Mesenchymal stem cell (in vitro differentiated cells and primary cell): Measurements from ENCODE around the gene HSFX1.
"Not testable (repeated sequence)": the region's sequence is repeated elsewhere in the genome, so short reads cannot be mapped to it uniquely, and the experiment has no call there.

Experiments used
- DNase-seq: peaks from one replicate; pipeline ENCODE4 v3.0.0-alpha.2; 2013
- H2AFZ ChIP-seq: one replicate; pipeline ENCODE4 v1.6.1; 2013; ENCODE audit warnings: low read depth, mild to moderate bottlenecking, control low read depth, inconsistent platforms, low read length, moderate library complexity
- H2AK5ac ChIP-seq: 2 replicates; pipeline ENCODE4 v1.6.1; 2013; ENCODE audit warnings: low read length, moderate library complexity, mild to moderate bottlenecking, inconsistent platforms; ENCODE audit not compliant: severe bottlenecking
- H2BK120ac ChIP-seq: one replicate; pipeline ENCODE4 v1.6.1; 2013; ENCODE audit warnings: low read depth, mild to moderate bottlenecking, inconsistent platforms, low read length, moderate library complexity
- H2BK12ac ChIP-seq, 2 experiments: one replicate each; pipeline ENCODE4 v1.6.1; 2013; ENCODE audit warnings: inconsistent platforms in 2 of 2, low read length in 2 of 2, mild to moderate bottlenecking in 2 of 2, moderate library complexity in 2 of 2, control low read depth in 1 of 2
- H2BK15ac ChIP-seq: one replicate; pipeline ENCODE4 v1.6.1; 2013; ENCODE audit warnings: mild to moderate bottlenecking, low read depth, inconsistent platforms; ENCODE audit not compliant: poor library complexity, severe bottlenecking
- H2BK5ac ChIP-seq: 2 replicates; pipeline ENCODE4 v1.6.1; 2013; ENCODE audit warnings: low read depth, mild to moderate bottlenecking, low read length, control low read depth, inconsistent platforms; ENCODE audit not compliant: poor library complexity, severe bottlenecking
- H3K14ac ChIP-seq, 2 experiments: one replicate each; pipeline ENCODE4 v1.6.1; 2013; ENCODE audit warnings: inconsistent platforms in 2 of 2, low read length in 2 of 2, control low read depth in 1 of 2, mild to moderate bottlenecking in 1 of 2, moderate library complexity in 1 of 2
- H3K18ac ChIP-seq, 2 experiments: one replicate each; pipeline ENCODE4 v1.6.1; 2013; ENCODE audit warnings: inconsistent platforms in 2 of 2, low read length in 2 of 2, control low read depth in 1 of 2, low read depth in 1 of 2, mild to moderate bottlenecking in 1 of 2
- H3K23ac ChIP-seq, 2 experiments: one replicate each; pipeline ENCODE4 v1.6.1; 2013; ENCODE audit warnings: inconsistent platforms in 2 of 2, low read length in 2 of 2, mild to moderate bottlenecking in 2 of 2, moderate library complexity in 2 of 2, control low read depth in 1 of 2
- H3K27ac ChIP-seq: 2 replicates; pipeline ENCODE4 v1.5.1; 2013; ENCODE audit warnings: mild to moderate bottlenecking, moderate library complexity, low read length, control low read depth, inconsistent platforms; ENCODE audit not compliant: poor library complexity, severe bottlenecking
- H3K27me3 ChIP-seq, 2 experiments: 2 replicates each; pipeline versions ENCODE4 v1.6.1 to v1.7.0; 2013; ENCODE audit warnings: low read length in 2 of 2, mild to moderate bottlenecking in 2 of 2, moderate library complexity in 2 of 2, control low read depth in 1 of 2, inconsistent platforms in 1 of 2; ENCODE audit not compliant: control insufficient read depth in 1 of 2, insufficient read depth in 1 of 2
- H3K36me3 ChIP-seq, 2 experiments: 2 replicates each; pipeline versions ENCODE4 v1.6.1 to v1.7.0; 2013; ENCODE audit warnings: low read length in 2 of 2, control low read depth in 1 of 2, inconsistent platforms in 1 of 2, low read depth in 1 of 2, mild to moderate bottlenecking in 1 of 2; ENCODE audit not compliant: insufficient read depth in 2 of 2, control insufficient read depth in 1 of 2
- H3K4ac ChIP-seq, 2 experiments: one replicate each; pipeline ENCODE4 v1.6.1; 2013; ENCODE audit warnings: inconsistent platforms in 2 of 2, low read length in 2 of 2, mild to moderate bottlenecking in 2 of 2, moderate library complexity in 2 of 2, control low read depth in 1 of 2, low read depth in 1 of 2
- H3K4me1 ChIP-seq: 2 replicates; pipeline ENCODE4 v1.6.1; 2013; ENCODE audit warnings: low read depth, low read length, control low read depth; ENCODE audit not compliant: control insufficient read depth, insufficient read depth
- H3K4me2 ChIP-seq: 2 replicates; pipeline ENCODE4 v1.6.1; 2013; ENCODE audit warnings: low read length, mild to moderate bottlenecking, inconsistent platforms; ENCODE audit not compliant: poor library complexity, severe bottlenecking
- H3K4me3 ChIP-seq, 2 experiments: 2 replicates each; pipeline versions ENCODE4 v1.5.1 to v1.7.0; 2013; ENCODE audit warnings: low read length in 2 of 2, mild to moderate bottlenecking in 2 of 2, control low read depth in 1 of 2, low read depth in 1 of 2; ENCODE audit not compliant: insufficient read depth in 1 of 2
- H3K79me1 ChIP-seq: replicated peaks from 2 replicates; pipeline ENCODE4 v1.6.1; 2013; ENCODE audit warnings: mild to moderate bottlenecking, control low read depth, low read length, inconsistent platforms; ENCODE audit not compliant: poor library complexity, severe bottlenecking
- H3K9ac ChIP-seq: 2 replicates; pipeline ENCODE4 v1.7.0; 2013; ENCODE audit warnings: mild to moderate bottlenecking, low read length, moderate library complexity
- H3K9me3 ChIP-seq: 2 replicates; pipeline ENCODE4 v1.7.0; 2013; ENCODE audit warnings: mild to moderate bottlenecking, low read length; ENCODE audit not compliant: control insufficient read depth
- H4K8ac ChIP-seq: one replicate; pipeline ENCODE4 v1.6.1; 2013; ENCODE audit warnings: inconsistent platforms, mild to moderate bottlenecking, low read length, moderate library complexity
- H4K91ac ChIP-seq: one replicate; pipeline ENCODE4 v1.6.1; 2013; ENCODE audit warnings: mild to moderate bottlenecking, low read length, inconsistent platforms
- WGBS: methylation state at CpG from one replicate; pipeline ENCODE4 v1.1.7; 2013; ENCODE audit warnings: mixed read lengths; 5-methylcytosine and 5-hydroxymethylcytosine counted together

HSFX1 gene

DNA sequence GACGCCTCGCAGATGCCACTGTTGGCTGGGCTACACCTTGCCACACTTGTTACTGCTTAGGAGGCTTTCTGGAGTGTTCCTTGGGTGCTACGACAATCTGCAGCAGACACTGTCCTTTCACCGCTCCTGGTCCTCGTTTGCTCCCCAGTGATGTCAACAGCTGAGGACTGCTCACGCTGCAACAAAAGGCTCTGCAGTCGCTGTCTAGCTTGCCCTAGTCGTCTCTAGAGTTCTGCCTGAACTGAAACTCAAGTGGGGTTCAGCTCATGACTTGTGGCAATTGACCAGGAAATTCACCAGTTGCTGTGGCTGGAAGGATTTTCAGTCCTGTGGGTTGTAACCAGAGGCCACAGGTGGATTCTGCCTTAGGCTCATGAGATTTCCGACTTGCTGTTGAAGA, 842 bp upstream of the HSFX1 start:
- not testable (repeated sequence) for H3K36me3 ChIP-seq, H2BK15ac ChIP-seq, H3K9ac ChIP-seq, DNase-seq, H3K23ac ChIP-seq, H3K4me3 ChIP-seq, H3K4me2 ChIP-seq, H3K18ac ChIP-seq, H3K9me3 ChIP-seq, H2AK5ac ChIP-seq, H3K27ac ChIP-seq, H2BK5ac ChIP-seq, H3K4me1 ChIP-seq, H4K91ac ChIP-seq, H3K4ac ChIP-seq, H3K27me3 ChIP-seq, H3K79me1 ChIP-seq, H4K8ac ChIP-seq, H3K14ac ChIP-seq, H2AFZ ChIP-seq, H2BK120ac ChIP-seq, H2BK12ac ChIP-seq
- no CpG with 5 or more reads among the region's 9 CpGs for WGBS

DNA sequence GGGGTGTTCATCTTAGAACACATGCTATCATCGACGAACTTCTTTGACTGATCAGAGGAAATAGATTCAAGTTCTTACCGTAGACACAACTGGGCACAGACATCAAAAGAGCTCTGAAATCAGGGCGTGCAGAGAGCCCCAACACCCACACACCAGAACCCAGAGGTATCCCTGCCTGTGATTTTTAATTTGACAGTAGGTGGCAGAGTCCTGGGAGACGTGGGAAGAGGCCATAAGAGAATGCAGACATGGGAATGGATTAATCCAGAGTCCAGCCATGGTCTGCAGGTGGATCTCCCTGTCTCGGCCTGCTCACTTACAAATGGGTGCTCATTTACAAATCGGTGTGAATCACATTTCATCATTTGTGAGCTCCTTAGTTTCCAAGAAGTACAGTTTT, 4.1 kb downstream of the HSFX1 start:
- not testable (repeated sequence) for H3K14ac ChIP-seq, H2AK5ac ChIP-seq, H3K4me3 ChIP-seq, H3K18ac ChIP-seq, H2BK15ac ChIP-seq, H3K4ac ChIP-seq, H2BK120ac ChIP-seq, H3K4me1 ChIP-seq, H3K9ac ChIP-seq, H3K79me1 ChIP-seq, DNase-seq, H2BK5ac ChIP-seq, H4K8ac ChIP-seq, H2AFZ ChIP-seq, H3K9me3 ChIP-seq, H3K4me2 ChIP-seq, H4K91ac ChIP-seq, H3K36me3 ChIP-seq, H3K27ac ChIP-seq, H2BK12ac ChIP-seq, H3K27me3 ChIP-seq, H3K23ac ChIP-seq
- WGBS, result no CpG with 5 or more reads among the region's 7 CpGs

DNA sequence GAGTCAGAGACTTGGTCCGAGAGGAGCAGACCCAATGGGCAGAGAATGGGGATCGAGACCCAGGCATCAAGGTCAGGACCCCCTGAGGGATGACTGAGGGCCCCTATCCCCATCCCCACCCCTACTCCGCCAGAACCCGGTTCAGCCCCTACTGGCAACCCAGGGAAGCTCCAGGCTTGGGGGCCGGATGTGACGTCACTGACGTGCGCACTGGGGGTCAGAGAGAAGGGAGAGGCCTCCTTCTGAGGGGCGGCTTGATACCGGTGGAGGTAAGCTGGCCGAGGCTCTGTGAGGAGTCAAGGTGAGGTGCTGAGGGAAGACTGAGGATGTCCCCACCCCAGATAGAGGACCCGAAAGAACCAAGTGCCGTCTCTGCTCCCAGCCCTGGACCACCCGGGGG, 7.9 kb downstream of the HSFX1 start, which contains the start of gene MAGEA9:
Gene MAGEA9, plus strand, starts transcription at position 204 of the 400 bp plus-strand sequence. CDS start 4,281 bp downstream, outside the sequence.
- not testable (repeated sequence) for H3K18ac ChIP-seq, H4K91ac ChIP-seq, H3K9ac ChIP-seq, H3K9me3 ChIP-seq, H4K8ac ChIP-seq, H2AFZ ChIP-seq, H2BK12ac ChIP-seq, H3K4me1 ChIP-seq, H3K79me1 ChIP-seq, DNase-seq, H3K4me2 ChIP-seq, H2BK5ac ChIP-seq, H2BK120ac ChIP-seq, H3K4ac ChIP-seq, H3K4me3 ChIP-seq, H3K27me3 ChIP-seq, H3K36me3 ChIP-seq, H2BK15ac ChIP-seq, H3K27ac ChIP-seq, H2AK5ac ChIP-seq, H3K23ac ChIP-seq, H3K14ac ChIP-seq
- WGBS, result no CpG with 5 or more reads among the region's 14 CpGs

DNA sequence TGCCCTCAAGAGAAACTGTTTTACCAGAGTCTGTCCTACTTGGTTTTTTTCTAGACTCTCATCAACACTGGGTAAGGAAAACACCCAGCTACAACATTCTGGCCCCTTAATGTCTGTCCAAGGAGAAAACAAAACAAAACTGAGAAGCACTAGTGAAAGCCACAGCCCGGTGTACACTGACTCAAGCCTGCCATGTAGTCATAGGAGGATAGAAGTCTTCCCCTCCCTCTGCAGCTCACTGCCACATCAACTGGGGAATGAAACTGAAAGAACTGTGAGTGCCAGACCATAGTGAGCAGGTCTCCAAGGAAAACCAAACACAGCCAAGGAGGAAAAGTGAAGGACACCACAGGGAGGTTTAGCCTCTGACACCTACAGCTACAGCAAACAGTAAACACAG, 21.7 kb downstream of the HSFX1 start:
- not testable (repeated sequence) for H3K27me3 ChIP-seq, H3K14ac ChIP-seq, H4K91ac ChIP-seq, H3K27ac ChIP-seq, H2AK5ac ChIP-seq, H3K9me3 ChIP-seq, H3K36me3 ChIP-seq, H2BK5ac ChIP-seq, DNase-seq, H3K4ac ChIP-seq, H3K4me1 ChIP-seq, H2BK12ac ChIP-seq, H3K4me3 ChIP-seq, H2AFZ ChIP-seq, H2BK15ac ChIP-seq, H3K79me1 ChIP-seq, H3K18ac ChIP-seq, H3K4me2 ChIP-seq, H2BK120ac ChIP-seq, H3K9ac ChIP-seq, H3K23ac ChIP-seq, H4K8ac ChIP-seq
- WGBS, result no CpG with 5 or more reads among the region's 1 CpG
